ENCODE results near the gene RFX4.

GRCh38 chr12:106632797-106633450, 50.1 kb downstream of the RFX4 start:
- TF ChIP-seq CTCF (conservative IDR thresholded peaks at IDR 0.05 in 1 of 2, IDR thresholded peaks at IDR 0.05 in 1 of 2; ENCODE audit: low read depth in 1 of 2, low read length in 2 of 2) (no peak), EZH2 (IDR thresholded peaks at IDR 0.05; ENCODE audit: low read length, missing control alignments) (no peak)
